AG04449 (cell line): ENCODE measurements around the gene IBA57.

Experiments
- CTCF ChIA-PET: fragments of 350-600 bp; formaldehyde crosslinking; extraction: SDS; loops from one replicate; lab custom pipeline; 2021; ENCODE audit warnings: antibody characterized with exemption; lab: Yijun Ruan, JAX
- POLR2A ChIA-PET: fragments of 400-600, 350-600 bp; formaldehyde crosslinking; extraction: SDS; loops from one replicate; lab custom pipeline; 2020; ENCODE audit warnings: antibody characterized with exemption, inconsistent platforms; lab: Yijun Ruan, JAX
- DNase-seq: peaks from one replicate; pipeline ENCODE4 v3.0.0-alpha.2; 2010; ENCODE audit warnings: low read depth, low spot score
- H3K4me3 ChIP-seq: 2 replicates; pipeline ENCODE4 v1.5.1; 2011; ENCODE audit warnings: low read depth, mild to moderate bottlenecking, control low read depth, low read length
- CTCF ChIP-seq: IDR thresholded peaks from one replicate; pipeline ENCODE4 v1.5.1; 2011; ENCODE audit warnings: mild to moderate bottlenecking, moderate library complexity, low read length, control low read depth, inconsistent platforms; ENCODE audit not compliant: insufficient read depth; ENCODE audit errors: missing control alignments

The IBA57 gene

DNA sequence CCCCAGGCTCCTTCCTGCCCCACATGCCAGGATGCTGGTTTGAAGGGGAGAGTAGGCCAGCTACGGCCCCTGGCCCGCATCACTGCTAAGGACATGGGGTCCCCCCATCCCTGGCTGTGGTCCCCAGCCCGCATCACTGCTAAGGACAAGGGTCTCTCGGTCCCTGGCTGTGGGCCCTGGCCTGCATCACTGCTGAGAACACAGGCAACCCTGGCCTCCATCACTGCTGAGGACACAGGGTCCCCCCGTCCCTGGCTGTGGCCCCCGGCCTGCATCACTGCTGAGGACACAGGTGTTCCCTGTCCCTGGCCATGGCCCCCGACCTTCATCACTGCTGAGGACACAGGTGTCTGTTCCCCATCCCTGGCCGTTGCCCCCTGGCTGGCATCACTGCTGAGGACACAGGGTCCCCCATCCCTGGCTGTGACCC is 41.8 kb downstream of the IBA57 start:
- POLR2A ChIA-PET: no interaction called here
- TF ChIP-seq CTCF: no peak
- CTCF ChIA-PET: no interaction called here

DNA sequence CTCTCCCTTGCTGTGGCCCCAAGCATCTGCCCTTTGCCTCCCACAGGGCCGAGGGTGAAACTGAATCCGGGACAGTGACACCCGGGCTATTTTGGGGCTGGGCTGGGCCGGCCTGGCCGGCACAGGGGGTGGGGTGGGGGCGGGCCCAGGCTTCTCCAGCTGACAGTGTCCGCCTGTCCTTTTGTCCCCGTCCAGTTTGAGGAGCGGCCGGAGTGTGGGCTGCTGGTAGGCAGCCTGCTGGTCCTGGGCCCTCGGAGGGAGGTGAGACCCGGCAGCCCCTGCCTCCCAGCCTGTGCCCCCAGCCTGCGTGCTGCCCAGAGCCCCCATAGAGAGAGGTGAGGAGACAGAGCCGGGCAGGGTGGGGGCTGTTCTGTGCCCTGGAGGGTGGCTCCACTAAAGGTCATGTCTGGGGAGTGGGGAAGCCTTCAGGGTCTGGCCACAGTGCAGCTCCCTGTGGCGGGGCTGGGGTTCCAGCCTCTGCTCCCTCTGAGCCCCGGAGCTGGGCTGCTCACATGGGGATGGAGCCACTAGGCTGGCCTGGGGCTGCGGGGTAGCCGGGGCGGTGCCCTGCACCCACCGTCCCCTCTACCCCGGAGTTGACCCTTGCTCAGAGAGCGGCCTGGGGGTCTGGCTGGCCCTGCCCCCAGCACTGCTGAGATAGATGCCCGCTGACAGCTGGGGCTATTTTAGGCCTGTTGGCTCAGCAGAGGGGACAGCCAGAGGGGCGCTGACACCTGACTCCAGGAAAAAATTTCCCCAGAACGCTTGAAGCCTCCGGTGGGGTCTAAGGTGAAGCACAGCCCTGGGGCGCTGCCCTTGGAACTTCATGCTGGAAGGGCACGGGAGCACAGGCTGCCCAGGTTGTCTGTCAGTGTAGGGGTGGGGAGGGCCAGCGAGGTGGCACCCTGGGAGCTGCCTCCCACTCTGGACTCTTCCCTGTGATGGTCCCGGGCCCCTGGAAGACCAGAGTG is 42.5 kb downstream of the IBA57 start, which contains the start of gene OBSCN:
TSS of gene OBSCN (plus strand) at position 194 of the 971 bp plus-strand sequence. CDS start 3,740 bp downstream, outside the sequence.
- no peak within 1 kb of the TSS for H3K4me3 ChIP-seq
- TF ChIP-seq CTCF: no peak
- ChIA-PET CTCF (interaction anchor here (1.5 kb wide), 1 partner anchor 307 kb away, joined by 4 read pairs; no protein-coding TSS in a partner anchor), POLR2A (no interaction called here)
- DNase-seq: no peak

More for the DNA sequence above, 41.8 kb downstream of the IBA57 start:
- no peak overlapping the region for H3K4me3 ChIP-seq
- DNase-seq: no peak

DNA sequence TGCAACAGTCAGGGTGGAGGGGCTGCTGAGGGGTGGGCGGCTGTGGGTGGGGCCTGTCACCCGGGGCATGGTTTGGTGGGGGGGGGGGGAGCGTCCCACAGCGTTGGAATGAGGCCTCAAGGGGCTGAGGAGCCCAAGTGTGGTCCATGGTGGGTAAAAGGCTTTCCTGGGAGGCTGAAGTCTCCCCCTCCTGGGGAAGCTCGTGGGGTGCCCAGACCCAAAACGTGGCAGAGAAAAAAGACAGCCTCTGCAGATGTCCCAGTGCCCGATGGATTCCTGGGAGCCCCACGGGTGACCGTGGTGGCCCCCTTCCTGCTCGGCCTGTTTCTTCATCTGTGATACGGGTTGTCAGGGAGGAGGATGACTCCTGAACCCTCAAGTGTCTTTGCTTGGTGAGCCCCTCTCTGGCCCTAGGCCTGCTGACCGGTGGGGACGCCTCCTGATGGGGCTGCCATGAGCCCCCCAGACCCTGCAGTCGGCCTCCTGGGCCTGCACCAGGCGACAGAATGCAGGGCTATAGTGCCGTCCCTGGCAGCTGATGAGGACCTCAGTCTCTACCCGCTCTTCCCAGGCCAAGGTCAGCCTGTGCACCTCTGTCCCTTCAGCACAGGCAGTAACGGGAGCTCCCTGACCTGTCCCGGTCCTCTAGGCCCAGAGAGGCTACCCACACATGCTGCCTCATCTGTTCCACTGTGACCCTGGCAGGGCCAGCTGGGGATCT is 43.4 kb downstream of the IBA57 start:
- H3K4me3 ChIP-seq: no peak overlapping the region
- ChIA-PET CTCF (interaction anchor here (1.5 kb wide), 1 partner anchor 306 kb away, joined by 4 read pairs; no protein-coding TSS in a partner anchor), POLR2A (no interaction called here)
- TF ChIP-seq CTCF: no peak
- no peak for DNase-seq

- no peak for TF ChIP-seq CTCF
- no peak overlapping the region for H3K4me3 ChIP-seq
- ChIA-PET POLR2A (no interaction called here), CTCF (interaction anchor here (1.5 to 2.0 kb wide), 2 partner anchors 8 to 306 kb away, joined by 4 to 5 read pairs; no protein-coding TSS in a partner anchor)
- no peak for DNase-seq
Measured at GRCh38 chr1:228209657-228210056, 44.1 kb downstream of the IBA57 start.

DNA sequence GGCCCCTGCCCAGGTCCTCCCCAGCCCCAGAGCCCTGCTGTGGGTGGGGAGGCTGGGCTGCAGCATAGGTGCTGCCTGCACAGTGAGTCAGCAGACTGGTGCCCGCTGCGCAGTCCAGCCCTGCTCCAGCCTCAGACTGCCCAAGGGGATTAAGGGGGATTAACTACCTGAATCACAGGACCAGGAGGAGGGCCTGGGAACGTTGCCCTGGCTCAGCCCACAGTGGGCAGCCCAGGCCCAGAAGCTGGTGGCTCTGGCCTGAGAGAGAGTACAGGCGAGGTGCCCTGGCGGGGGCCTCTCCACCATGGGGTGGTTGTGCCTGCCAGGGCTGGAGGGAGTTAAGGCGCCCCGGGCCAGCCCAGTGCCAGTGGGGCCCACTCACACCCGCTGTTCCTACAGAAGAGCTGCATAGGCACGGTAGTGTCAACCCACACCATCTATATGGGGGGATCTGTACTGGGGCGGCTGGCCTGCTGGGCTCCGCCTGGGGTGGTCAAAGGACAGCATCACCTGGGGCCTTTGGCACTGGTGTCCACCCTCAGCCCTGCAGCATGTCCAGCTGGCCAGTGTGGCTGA is 44.6 kb downstream of the IBA57 start:
- no peak for TF ChIP-seq CTCF
- no peak for DNase-seq
- H3K4me3 ChIP-seq: no peak overlapping the region
- ChIA-PET CTCF (interaction anchor here (1.1 to 2.0 kb wide), 2 partner anchors 9 to 14 kb away, joined by 3 to 5 read pairs; no protein-coding TSS in a partner anchor), POLR2A (no interaction called here)
